Activated CD8-positive, alpha-beta memory T cell treated with anti-CD3 and anti-CD28 coated beads for 24 hours (primary cell): ENCODE measurements around the gene CDYL2.
A peak's percentile ranks its signal among the peaks of the same experiment; 100 is the strongest.
"Not testable (repeated sequence)": the region's sequence is repeated elsewhere in the genome, so short reads cannot be mapped to it uniquely, and the experiment has no call there.

ENCODE experiments used
- DNase-seq: peaks from one replicate; pipeline ENCODE4 v3.0.0-alpha.2; 2020

The CDYL2 gene, protein sequence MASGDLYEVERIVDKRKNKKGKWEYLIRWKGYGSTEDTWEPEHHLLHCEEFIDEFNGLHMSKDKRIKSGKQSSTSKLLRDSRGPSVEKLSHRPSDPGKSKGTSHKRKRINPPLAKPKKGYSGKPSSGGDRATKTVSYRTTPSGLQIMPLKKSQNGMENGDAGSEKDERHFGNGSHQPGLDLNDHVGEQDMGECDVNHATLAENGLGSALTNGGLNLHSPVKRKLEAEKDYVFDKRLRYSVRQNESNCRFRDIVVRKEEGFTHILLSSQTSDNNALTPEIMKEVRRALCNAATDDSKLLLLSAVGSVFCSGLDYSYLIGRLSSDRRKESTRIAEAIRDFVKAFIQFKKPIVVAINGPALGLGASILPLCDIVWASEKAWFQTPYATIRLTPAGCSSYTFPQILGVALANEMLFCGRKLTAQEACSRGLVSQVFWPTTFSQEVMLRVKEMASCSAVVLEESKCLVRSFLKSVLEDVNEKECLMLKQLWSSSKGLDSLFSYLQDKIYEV

DNA sequence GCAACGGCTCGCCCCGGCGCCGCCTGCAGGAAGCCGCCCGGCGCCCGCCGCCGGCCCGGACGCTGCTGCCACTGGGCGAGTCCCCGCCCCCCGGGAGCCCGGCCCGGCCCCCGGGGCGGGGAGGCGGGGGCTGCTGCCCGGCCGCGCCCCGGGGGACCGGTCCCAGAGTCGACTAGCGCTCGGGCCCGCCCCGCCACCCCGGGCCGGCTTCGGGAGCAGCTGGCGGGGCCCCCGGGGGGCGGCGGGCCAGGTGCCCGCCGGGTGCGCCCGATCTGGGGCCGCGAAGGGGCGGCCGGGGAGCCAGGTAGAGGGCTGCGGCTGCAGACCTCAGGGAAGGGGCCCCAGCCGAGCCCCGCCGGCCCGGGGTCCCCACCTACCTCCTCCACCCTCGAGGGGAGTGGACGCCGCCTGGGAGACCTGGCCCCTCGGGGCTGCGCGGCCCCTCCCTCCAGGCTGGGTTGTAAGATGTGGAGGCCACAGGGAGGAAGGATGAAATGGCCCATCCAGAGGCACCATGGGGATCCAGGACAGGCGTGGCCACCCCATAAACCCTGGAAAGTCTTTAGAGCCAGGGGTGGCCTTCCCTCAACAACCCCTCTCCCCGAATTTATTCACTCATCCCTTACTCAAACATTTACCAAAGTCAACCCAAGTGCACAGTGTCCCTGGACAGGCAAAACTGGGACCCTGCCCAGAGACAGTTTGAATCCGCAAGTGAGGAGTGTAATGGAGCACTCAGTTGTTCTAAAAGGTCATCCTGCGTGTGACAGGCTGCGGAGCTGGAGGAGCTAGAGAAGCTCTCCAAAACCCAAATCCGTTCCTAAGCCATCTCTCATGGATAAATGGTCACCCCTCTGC lies at the start of gene CDYL2:
TSS of gene CDYL2 (minus strand) at position 73 of the 858 bp plus-strand sequence. CDS start 425 bp downstream, outside the sequence.
- DNase-seq, result peak; percentile 74

DNA sequence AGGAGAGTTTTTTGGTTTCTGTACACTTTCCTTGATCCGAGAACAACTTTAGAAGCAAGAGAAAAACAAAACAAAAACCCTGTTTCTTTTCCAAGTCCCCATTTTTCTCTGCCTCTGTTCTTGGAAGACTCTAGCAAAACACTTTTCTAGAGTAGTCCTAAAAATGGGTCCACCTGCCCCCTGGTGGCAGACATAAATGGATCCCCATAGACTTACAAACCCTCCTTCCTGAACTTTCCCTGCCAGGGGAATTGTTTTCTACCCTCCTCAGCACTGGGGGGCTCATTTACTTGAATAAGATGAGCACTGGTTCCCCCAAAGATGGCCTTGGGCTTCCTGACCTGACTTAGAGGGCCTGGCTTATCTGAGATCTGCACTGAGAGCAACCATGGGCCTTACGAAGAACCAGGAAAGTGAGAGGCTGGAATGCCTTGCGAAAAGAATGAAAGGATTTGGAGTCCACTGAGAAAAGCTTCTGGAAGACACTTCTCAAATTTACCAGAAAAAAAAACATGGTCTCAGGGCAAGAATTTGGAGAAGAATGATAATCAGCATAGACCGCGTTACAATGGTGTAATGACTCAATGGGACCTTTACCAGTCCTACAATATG lies 48.0 kb upstream of the CDYL2 start:
- DNase-seq, result no peak

DNA sequence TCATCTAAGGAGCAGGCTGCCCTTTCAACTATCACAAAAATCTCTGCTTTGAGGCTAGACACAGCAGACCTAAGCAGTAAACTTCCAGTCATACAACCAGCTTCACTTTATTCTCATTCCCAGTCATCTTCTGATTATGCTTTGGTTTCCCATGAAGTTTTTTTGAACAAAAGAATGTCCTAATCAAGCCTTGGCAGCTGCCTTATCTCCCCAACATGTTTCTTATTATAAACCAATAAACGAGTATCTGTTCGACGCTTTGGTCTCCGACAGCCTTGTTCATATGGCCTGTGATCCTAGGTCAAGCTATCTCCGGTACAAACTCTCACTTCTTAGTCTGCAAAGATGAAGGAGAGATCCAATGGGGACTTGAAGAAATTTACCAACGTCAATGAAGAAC lies 47.4 kb upstream of the CDYL2 start:
- DNase-seq, result no peak

DNA sequence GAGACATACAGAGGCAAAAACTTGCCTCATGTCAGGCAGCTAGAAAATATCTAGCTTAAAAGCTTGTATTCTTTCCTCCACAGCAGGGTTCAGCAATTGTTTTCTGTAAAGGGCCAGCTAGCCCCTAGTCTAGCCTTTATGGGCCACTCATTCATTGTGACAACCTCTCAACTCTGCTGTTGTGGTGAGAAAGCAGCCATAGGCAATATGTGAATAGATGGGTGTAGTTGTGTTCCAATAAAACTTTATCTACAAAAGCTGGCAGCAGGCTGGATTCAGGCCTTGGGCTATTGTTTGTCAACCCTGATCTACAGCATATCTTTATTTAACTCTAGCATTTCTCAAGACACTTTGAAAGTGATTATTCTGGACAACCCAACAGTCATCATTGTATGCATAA lies 46.4 kb upstream of the CDYL2 start:
- no peak for DNase-seq

DNA sequence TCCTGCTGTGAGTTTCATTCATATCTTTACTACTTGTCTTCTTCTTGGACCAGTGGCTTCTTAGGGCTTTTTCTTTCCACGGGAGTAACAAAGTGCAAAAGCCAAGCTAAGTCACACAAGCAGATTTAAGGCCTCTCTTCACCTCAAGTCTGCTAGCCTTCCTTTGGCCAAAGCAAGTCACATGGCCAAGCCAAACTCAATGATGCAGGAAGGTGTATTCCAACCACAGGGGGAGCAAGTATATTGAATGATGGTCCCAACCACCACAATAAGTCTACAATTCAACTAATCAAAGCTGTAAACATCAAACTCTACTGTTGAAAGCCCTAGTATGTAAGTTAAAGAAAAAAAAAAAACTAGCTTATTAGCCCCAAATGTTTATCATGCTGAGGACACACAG lies 44.5 kb upstream of the CDYL2 start:
- no peak for DNase-seq

DNA sequence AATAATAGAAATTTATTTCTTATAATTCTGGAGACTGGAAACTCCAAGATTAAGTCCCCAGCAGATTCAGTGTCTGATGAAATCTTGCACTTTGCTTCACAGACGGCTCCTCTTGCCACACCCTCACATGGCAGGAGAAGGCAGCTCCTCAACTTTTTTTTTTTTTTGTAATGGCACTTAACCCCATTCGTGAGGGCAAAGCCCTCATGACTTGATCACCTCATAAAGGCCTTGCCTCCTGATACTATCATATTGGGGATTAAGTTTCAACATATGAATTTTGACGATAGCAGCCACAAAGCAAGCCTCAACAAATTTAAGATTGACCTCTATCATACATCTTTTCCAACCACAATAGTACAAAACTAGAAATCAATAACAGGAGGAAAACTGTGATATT lies 42.3 kb upstream of the CDYL2 start:
- no peak for DNase-seq

DNA sequence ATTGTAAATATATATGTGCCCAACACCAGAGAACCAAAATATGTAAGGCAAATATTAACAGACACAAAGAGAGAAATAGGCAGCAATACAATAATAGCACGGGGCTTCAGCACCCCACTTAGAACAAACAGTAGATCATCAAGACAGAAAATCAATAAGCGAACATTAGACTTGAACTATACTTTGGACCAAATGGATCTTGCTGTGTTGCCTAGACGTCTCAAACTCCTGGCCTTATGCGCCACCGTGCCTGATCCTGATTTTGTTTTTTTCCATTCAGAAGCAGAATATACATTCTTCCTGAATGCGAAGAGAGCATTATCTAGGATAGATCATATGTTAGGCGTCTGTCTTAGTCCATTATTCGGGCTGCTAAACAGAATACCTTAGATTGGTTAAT lies 41.9 kb upstream of the CDYL2 start:
- no peak for DNase-seq

DNA sequence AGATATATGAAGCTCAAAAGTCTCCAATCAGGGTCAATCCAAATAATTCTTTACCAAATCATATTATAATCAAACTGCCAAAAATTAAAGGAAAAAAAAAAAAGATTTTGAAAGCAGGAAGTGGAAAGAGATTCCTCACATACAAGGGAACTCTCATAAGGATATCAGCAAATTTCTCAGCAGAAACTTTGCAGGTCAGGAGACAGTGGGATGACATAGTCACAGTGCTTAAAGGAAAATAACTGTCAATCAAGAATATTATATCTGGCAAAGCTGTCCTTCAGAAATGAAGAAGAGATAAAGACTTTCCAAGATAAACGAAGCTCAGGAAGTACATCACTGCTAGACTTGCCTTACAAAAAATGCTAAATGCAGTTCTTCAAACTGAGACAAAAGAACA lies 40.0 kb upstream of the CDYL2 start:
- no peak for DNase-seq

DNA sequence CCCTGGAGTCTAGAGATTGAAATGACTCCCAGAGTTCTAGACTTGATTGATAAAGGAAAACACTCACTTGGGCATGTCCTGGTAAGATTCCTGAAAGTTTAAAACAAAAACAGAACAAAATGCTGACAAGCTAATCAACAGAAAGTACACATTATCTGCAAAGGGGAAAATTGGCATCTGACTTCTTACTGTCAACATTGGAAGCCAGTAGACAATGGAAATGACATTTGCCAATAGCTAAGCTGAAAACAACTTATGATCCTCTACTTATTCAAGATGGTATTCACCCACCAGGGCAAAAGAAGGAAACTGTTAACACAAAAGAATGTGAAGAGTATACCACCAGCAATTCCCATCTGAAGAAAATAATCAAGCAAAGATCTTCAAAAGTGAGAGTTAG lies 36.8 kb upstream of the CDYL2 start:
- no peak for DNase-seq

DNA sequence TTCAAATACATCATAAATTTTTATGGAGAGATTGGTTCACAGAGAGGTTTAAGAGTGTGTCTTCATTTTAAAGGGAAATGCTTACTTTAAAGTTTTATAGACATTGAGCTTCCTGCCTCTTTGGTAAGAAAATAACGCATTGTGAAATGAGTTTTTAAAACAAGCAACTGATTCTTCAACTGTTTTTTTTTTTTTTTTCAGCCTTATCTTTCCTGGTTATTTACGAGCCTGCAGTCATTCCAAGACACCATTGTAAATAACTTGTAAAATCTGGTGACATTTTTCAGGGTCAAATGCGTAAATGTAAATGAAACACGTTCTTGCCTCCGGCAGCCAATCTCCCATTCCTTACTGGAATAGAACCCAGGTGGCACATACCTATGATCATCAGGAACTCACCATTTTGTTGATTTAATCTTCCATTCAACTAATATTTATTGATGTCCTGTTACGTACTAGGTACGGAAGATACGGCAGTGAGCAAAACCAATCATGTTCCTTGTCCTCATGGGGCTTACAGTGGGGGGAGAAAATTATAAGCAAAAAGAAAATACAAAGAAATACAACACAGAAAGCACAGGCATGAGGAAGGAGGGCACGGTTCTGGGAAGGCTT lies 33.2 kb upstream of the CDYL2 start:
- no peak for DNase-seq

DNA sequence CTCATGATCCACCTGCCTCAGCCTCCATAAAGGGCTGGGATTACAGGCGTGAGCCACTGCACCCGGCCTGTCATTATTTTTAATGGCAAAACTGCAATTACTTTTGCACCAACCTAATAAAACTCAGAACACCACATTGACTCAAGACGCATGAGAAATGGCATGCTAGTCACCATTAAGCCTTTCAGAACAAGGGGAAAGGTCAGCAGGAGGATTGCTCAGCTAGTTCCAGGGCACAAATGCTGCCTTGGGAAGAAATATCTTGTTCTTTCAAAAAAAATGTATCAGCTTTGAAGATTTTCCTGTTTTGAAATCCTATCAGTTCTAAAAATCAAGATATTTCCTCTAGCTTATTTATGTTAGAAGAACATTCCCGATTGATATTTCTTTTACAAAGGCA lies 32.4 kb upstream of the CDYL2 start:
- no peak for DNase-seq

DNA sequence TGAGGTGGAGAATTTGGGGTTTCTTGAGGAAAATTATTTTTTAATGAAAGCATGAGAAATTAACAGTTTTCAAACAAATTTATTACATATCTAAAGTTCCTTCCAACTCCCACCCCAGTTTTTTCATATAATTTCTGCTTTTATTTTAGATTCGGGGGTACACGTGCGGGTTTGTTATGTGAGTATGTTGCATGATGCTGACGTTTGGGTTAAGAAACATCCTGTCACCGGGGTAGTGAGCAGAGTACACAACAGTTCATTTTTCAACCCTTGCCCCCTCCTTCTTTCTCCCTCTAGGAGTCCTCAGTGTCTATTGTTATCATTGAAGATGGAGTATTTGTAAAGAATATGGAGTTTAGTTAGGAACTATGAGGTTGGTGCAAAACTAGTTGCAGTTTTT lies 31.8 kb upstream of the CDYL2 start:
- no peak for DNase-seq

DNA sequence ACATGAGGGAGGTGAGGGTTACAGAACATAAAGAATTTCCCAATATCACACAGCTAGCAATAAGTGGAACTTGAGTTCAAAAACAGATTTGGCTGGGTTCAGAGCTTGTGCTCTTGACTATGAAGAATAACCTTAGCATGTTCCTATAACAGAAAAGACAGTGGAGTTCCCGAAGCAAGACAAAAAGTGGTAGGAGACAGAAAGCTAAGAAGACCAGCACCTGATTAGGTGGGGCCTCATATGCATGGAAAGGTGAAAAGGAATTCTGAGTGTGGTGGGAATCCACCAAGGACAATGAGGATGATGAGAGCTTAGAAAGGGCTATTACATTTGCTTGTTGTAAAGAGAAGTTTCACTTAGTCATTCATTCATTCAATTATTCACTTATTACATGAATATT lies 26.6 kb upstream of the CDYL2 start:
- DNase-seq, result no peak

DNA sequence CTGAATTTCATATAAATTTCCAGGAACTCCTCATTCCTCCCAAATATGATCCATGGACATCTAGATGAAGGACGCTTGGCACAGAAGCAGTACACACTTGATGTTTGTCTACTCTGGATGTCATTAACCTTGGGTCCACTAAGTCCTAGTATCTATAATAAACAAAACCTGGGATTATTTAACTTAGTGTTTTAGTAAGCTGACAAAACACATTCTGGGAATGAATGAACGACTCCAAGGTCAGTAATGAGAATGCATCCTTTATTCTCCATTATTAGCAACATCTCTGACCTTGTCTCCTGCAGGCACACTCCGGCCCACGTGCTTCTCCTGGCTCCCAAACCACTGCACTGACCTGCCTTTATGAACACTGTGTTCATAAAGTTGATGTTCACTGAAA lies 24.1 kb upstream of the CDYL2 start:
- no peak for DNase-seq

DNA sequence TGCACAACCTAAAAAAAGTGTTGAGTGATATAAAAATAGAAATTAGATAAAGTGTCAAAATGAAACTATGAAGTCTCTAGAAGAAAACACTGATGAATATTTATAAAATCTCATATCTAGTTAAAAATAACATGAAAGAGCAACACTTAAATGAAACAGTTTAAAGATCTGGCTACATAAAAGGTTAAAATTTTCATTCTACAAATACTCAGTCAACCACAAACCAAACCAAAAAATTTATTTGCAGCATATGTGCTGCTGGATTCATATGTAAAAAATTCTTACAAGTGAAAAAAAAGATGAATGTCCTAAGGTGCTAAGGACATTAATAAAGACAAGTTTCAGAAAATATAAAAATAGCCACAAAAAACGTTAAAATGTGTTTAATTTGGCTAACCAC lies 22.6 kb upstream of the CDYL2 start:
- DNase-seq, result no peak

DNA sequence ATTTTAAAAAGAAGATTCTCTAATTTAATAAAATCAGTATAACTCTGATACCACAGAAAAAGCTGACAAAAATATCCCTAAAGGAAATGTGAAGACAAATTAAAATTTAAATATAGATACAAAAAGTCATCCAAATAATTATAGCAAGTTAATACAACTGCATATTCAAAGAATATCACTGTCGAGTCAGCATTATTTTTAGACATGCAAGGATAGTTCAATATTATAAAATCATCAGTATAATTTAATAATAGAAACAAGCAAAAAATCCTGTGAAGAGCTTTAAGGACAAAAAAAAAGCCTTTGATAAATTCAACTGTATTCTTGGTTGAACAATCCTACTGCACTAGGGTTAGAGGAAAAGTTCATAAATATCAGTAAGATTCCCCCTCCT lies 21.0 kb upstream of the CDYL2 start:
- no peak for DNase-seq

DNA sequence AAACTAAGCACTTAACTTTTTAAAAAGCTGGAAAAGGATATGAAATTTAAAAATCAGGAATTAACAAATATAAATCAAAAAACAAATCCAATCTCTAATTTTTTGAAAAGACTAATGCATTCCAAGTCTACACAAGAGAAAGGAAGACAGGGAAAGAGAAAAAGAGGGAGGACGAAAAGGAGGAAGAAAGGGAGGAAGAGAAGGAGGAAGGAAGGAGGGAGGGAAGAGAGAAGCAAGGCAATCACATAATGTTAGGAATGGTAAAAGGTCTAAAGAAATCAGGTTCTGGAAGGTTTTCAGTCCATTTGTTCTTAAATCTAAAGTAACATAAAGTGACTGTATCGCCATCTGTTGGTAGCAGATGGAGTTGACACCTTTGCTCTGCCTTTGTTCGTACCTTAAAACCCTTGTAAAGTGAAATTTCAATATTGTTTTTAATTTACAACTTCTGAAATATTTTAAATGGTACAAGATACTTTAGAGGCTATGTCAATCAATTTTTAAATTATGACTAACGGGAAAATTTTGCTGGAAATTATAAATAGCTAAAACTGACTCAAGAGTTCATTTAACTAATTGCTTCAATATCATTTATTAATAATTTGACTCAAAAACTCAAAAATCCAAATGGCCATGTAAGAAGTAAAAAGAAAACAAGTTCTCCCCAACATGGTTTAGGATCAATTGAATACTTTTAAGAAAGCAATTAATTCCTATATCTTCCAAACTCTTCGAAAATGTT lies 20.4 kb upstream of the CDYL2 start:
- DNase-seq, result no peak

DNA sequence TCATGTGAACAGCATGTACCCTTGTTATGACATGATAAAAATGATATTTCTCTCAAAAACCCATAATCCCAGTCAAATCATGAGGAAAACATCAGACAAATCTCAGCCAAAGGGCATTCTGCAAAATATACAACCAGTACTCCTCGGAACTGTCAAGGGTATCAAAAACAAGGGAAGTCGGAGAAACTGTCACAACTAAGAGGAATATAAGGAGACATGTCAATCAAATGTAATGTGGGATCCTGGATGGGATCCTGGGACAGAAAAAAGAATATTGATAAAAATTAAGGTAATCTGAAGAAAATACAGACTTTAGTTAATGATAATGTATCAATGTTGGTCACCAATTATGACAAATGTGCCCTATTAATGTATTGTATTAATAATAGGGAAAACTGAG lies 15.6 kb upstream of the CDYL2 start:
- no peak for DNase-seq

DNA sequence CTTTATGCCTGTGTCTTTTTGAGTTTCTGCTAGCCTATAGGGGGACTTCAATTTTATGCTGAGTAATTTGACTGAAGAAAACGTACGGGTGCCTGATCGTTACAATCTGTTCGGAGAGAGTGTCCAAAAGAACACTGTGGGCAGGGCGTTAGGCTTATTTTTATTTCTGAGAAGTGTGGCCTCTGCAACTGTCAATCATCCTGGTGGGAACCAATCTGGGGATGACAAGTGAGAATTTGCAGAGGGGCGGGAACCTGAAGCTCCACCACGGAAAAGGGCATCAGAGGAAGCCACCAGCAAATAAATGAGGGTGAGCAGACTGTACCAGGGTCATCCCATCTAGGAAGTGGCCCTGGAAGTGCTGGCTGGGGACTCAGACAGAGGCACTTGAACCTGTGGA lies 12.0 kb upstream of the CDYL2 start:
- no peak for DNase-seq

DNA sequence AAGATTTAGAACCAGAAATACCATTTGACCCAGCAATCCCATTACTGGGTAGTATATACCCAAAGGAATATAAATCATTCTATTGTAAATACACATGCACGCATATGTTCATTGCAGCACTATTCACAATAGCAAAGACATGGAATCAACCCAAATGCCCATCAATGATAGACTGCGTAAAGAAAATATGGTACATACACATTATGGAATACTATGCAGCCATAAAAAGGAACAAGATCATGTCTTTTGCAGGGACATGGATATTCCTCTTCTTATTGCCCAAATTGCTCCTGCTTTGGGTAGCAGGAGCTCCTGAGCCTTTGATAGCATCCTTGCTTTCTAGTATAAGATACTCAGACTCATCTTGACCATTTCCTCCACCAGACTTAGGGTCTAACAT lies 10.9 kb upstream of the CDYL2 start:
- not testable (repeated sequence) for DNase-seq

DNA sequence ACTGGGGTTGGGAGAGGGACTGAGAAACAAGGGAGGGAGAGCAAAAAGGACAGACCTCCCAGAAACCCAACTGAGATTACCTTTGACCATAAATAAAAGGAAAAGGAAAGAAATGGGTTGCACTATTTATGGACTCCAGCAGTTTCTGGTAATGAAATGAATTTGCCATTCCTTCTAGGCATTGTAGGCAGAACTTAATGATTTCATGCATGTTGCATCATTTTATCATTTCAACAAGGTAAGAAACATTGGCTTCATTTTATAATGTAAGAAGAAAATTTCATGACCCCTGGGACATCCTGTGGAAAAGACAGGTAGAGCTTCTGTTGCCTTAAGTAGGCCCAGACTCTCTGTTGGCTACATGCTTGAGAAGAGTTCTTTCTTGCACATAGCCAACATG lies 8.2 kb upstream of the CDYL2 start:
- no peak for DNase-seq

DNA sequence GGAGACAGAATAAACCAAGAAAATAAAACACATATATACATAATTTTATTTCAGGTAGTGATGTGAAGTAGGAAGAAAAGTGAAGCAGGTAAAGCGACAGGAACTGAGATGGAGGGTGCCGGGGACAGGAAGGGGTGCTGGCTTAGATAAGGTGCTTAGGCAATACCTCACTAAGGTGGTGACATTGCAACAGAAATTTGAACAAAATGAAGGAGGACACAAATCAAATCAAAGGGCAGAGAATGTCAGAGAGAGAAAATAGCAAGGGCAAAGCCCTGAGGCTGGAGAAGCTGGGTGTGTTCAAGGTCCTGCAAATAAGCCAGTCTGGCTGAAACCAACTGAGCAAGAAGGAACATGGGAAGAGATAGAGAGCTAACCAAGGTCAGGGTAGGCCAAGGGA lies 5.0 kb upstream of the CDYL2 start:
- no peak for DNase-seq

DNA sequence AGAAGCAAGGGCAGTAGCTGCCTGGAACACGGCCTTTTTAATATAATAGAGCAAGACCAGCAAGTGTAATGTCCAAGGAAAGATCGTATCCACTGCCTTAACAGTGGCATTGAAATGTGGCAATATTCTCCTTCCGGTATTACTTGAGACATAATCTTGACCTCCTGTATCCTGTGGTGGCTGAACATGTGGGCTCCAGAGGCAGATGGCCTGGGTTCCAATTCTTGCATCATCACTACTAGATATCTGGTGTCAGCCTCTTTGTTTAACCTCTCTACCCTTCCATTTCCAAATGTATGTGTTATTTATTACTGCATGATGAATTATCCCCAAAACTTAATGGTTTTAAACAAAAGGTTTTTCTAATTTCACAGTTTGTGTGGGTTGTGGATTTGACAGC lies 3.5 kb upstream of the CDYL2 start:
- DNase-seq, result no peak
